K562 (cell line): ENCODE results near the gene SLAIN2. TPM values are rescaled to one million over a fixed set of nuclear protein-coding genes. Genes with fewer than 3 reads are reported as not detected.

ENCODE experiments used
- ATAC-seq: fragments of 200-7000 bp; cut with Tn5 transposase; 3 replicates; pipeline ENCODE4 v1.9.1; 2020; ENCODE audit warnings: moderate library complexity
- BruUV-seq: library from RNA; stranded (reverse); fragments of 400-500 nt; replicated peaks from 2 replicates; lab custom pipeline; 2021; lab: Mats Ljungman, UMichigan
- CTCF ChIA-PET: fragments of 300-600 bp; formaldehyde crosslinking; extraction: SDS; loops from one replicate; lab custom pipeline; 2021; ENCODE audit warnings: low intra/inter-chr PET ratio; lab: Yijun Ruan, JAX
- POLR2A ChIA-PET: fragments of 300-600, 350-650 bp; sonication (Branson Sonifier 250); formaldehyde crosslinking; extraction: SDS; loops from one replicate; lab custom pipeline; 2021; ENCODE audit warnings: antibody characterized with exemption, inconsistent platforms; lab: Yijun Ruan, JAX
- DNase-seq, 4 experiments: peaks; one replicate each; pipeline versions ENCODE4 v3.0.0 to v3.0.0-alpha.2; 2011 to 2018; ENCODE audit warnings: low spot score in 3 of 4, mixed read lengths in 3 of 4; ENCODE audit errors: extremely low read depth in 1 of 4
- FAIRE-seq: peaks from 2 replicates; lab custom pipeline; 2011; peaks lifted over from hg19 to GRCh38; lab: Jason Lieb, UNC
- H2AFZ ChIP-seq: 2 replicates; pipeline ENCODE4 v1.6.0; 2011; ENCODE audit warnings: low read depth, low read length, control low read depth, inconsistent platforms
- H3K27ac ChIP-seq: fragments of 200-600 bp; 3 replicates; pipeline ENCODE4 v1.8.0; 2011; ENCODE audit warnings: low read depth, mild to moderate bottlenecking, control low read depth, inconsistent platforms, low read length, moderate library complexity, mixed read lengths; ENCODE audit errors: extremely low read depth
- H3K27me3 ChIP-seq, 2 experiments: fragments of 300-600 bp in 1 of 2; 2 replicates in 1 of 2; 3 replicates in 1 of 2; pipeline versions ENCODE4 v1.6.0 to v1.8.0; 2011; ENCODE audit warnings: inconsistent platforms in 2 of 2, low read length in 2 of 2, mild to moderate bottlenecking in 1 of 2, mixed read lengths in 1 of 2, moderate library complexity in 1 of 2; ENCODE audit not compliant: control insufficient read depth in 2 of 2, insufficient read depth in 2 of 2
- H3K36me3 ChIP-seq: fragments of 300-600 bp; 3 replicates; pipeline ENCODE4 v1.8.0; 2011; ENCODE audit warnings: mild to moderate bottlenecking, low read length, inconsistent platforms; ENCODE audit not compliant: control insufficient read depth, insufficient read depth
- H3K4me1 ChIP-seq, 2 experiments: fragments of 200-600 bp in 1 of 2; replicated peaks in 1 of 2; 2 replicates in 1 of 2; 3 replicates in 1 of 2; pipeline versions ENCODE4 v1.5.1 to v1.8.0; 2011; ENCODE audit warnings: inconsistent platforms in 2 of 2, low read length in 2 of 2, mild to moderate bottlenecking in 1 of 2, mixed read lengths in 1 of 2, moderate library complexity in 1 of 2; ENCODE audit not compliant: control insufficient read depth in 2 of 2, insufficient read depth in 2 of 2
- H3K4me2 ChIP-seq: 2 replicates; pipeline ENCODE4 v1.6.1; 2011; ENCODE audit warnings: low read length, control low read depth, inconsistent platforms, mixed read lengths; ENCODE audit not compliant: insufficient read depth
- H3K4me3 ChIP-seq: fragments of 200-600 bp; sonication (generic), shearing (Covaris generic); 2 replicates; pipeline ENCODE4 v1.5.1; 2016; ENCODE audit warnings: control low read depth, inconsistent platforms
- H3K79me2 ChIP-seq: fragments of 200-600 bp; 3 replicates; pipeline ENCODE4 v1.8.0; 2011; ENCODE audit warnings: low read length, inconsistent platforms; ENCODE audit not compliant: control insufficient read depth, insufficient read depth
- H3K9ac ChIP-seq, 2 experiments: 2 replicates each; pipeline versions ENCODE4 v1.6.0 to v1.6.1; 2011; ENCODE audit warnings: low read depth in 2 of 2, low read length in 2 of 2, control low read depth in 1 of 2, inconsistent platforms in 1 of 2, mild to moderate bottlenecking in 1 of 2, mixed read lengths in 1 of 2; ENCODE audit not compliant: insufficient read depth in 1 of 2
- H3K9me1 ChIP-seq: one replicate; pipeline ENCODE4 v1.6.0; 2011; ENCODE audit warnings: inconsistent platforms, mild to moderate bottlenecking, low read length, moderate library complexity; ENCODE audit not compliant: control insufficient read depth, insufficient read depth
- H3K9me3 ChIP-seq: replicated peaks from 2 replicates; pipeline ENCODE4 v1.5.1; 2011; ENCODE audit warnings: low read depth, low read length, inconsistent platforms; ENCODE audit not compliant: control insufficient read depth, insufficient read depth
- H4K20me1 ChIP-seq: replicated peaks from 2 replicates; pipeline ENCODE4 v1.6.1; 2011; ENCODE audit warnings: low read length, inconsistent platforms, mixed read lengths; ENCODE audit not compliant: control insufficient read depth, insufficient read depth
- CC2D1A ChIP-seq: fragments of 450-650 bp; IDR thresholded peaks from 2 replicates; pipeline ENCODE4 v1.6.1; 2017; ENCODE audit warnings: mild to moderate bottlenecking
- ESRRA ChIP-seq: fragments of 450-650 bp; IDR thresholded peaks from 2 replicates; pipeline ENCODE4 v1.6.1; 2014; ENCODE audit warnings: low read depth, mild to moderate bottlenecking, moderate library complexity, borderline replicate concordance
- KLF10 ChIP-seq: fragments of 250-450 bp; sonication (Bioruptor Pico); IDR thresholded peaks from 2 replicates; pipeline ENCODE4 v1.6.1; 2021; ENCODE audit warnings: matching md5 sums
- MCM3 ChIP-seq: fragments of 450-650 bp; IDR thresholded peaks from 2 replicates; pipeline ENCODE4 v1.6.1; 2016
- MTA3 ChIP-seq: fragments of 450-650 bp; formaldehyde crosslinking; IDR thresholded peaks from 2 replicates; pipeline ENCODE4 v1.6.1; 2017; ENCODE audit warnings: mild to moderate bottlenecking, borderline replicate concordance
- PTTG1 ChIP-seq: fragments of 450-650 bp; IDR thresholded peaks from 2 replicates; pipeline ENCODE4 v1.6.1; 2016; ENCODE audit warnings: low read depth, mild to moderate bottlenecking, missing genetic modification characterization, missing compliant biosample characterization
- TCF7L2 ChIP-seq: fragments of 150-350 bp; IDR thresholded peaks from 2 replicates; pipeline ENCODE4 v1.6.1; 2016; ENCODE audit warnings: low read depth, mild to moderate bottlenecking, low read length, moderate library complexity
- XRCC5 ChIP-seq: fragments of 200-400 bp; formaldehyde crosslinking; IDR thresholded peaks from 2 replicates; pipeline ENCODE4 v1.6.1; 2017; ENCODE audit warnings: low read depth, mild to moderate bottlenecking, low read length
- ZFP1 ChIP-seq: fragments of 450-650 bp; formaldehyde crosslinking; IDR thresholded peaks from 2 replicates; pipeline ENCODE4 v1.4.0; 2020; ENCODE audit warnings: mild to moderate bottlenecking, mixed read lengths
- ZNF408 ChIP-seq: fragments of 250-450 bp; sonication (Bioruptor Pico); IDR thresholded peaks from 2 replicates; pipeline ENCODE4 v1.4.0; 2020; ENCODE audit warnings: low read depth, mild to moderate bottlenecking, moderate library complexity
- ZNF766 ChIP-seq: fragments of 200-800 bp; sonication (Bioruptor generic); conservative IDR thresholded peaks from 2 replicates; pipeline ENCODE4 v1.6.1; 2016; ENCODE audit warnings: missing genetic modification characterization, missing compliant biosample characterization
- in situ Hi-C: fragments of 300-500 bp; cut with MboI; formaldehyde crosslinking; loops from 4 replicates; pipeline ENCODE4 v1.15.0; 2018; ENCODE audit warnings: inconsistent platforms, mixed read lengths
- intact Hi-C: fragments of 100-400 bp; cut with micrococcal nuclease; formaldehyde crosslinking; loops from 2 replicates; pipeline ENCODE4 v1.14.2; 2022
- polyA plus RNA-seq, 8 experiments: library from polyadenylated mRNA; depleted of rRNA in 4 of 8; stranded (reverse) in 5 of 8; unstranded in 3 of 8; fragments of >200 nt; fragmentation: Nextera tagmentation in 2 of 8; fragmentation: Illumina TruSeq in 1 of 8; extraction: Ambion mirVana in 2 of 8; extraction: Trizol in 1 of 8; gene quantifications; 2 replicates each; pipeline versions ENCODE4 v1.2.1 to v1.2.3, GENCODE V29; 2011 to 2014; ENCODE audit warnings: inconsistent platforms in 1 of 8, missing spikeins in 1 of 8
- total RNA-seq, 7 experiments: library from RNA; depleted of rRNA in 6 of 7; stranded (reverse); fragments of >200 nt in 6 of 7; fragmentation: Illumina TruSeq in 2 of 7; extraction: Trizol in 2 of 7; gene quantifications; 2 replicates each; pipeline versions ENCODE4 v1.2.1 to v1.2.3, GENCODE V29; 2011 to 2021; ENCODE audit warnings: low replicate concordance in 1 of 7
- TF ChIP-seq, protein P1 (sequence below): sonication (generic); formaldehyde crosslinking; IDR thresholded peaks from 2 replicates; pipeline ENCODE4 v1.4.0; 2020; ENCODE audit warnings: mild to moderate bottlenecking, missing genetic modification reagents
- TF ChIP-seq, protein P2 (sequence below): sonication (generic); formaldehyde crosslinking; IDR thresholded peaks from 2 replicates; pipeline ENCODE4 v1.9.0; 2022; ENCODE audit warnings: mild to moderate bottlenecking, missing genetic modification reagents
- TF ChIP-seq, protein P3 (sequence below): fragments of 200-800 bp; sonication (Bioruptor generic); IDR thresholded peaks from 2 replicates; pipeline ENCODE4 v1.6.1; 2017; ENCODE audit warnings: missing genetic modification characterization, missing compliant biosample characterization

The SLAIN2 gene
- total and polyA plus RNA-seq, 9 of the 15 experiments (the other 6 are each of a cell fraction or from before 2014, with no cell fraction given): 3.5 to 116 (median 35.0) TPM

DNA sequence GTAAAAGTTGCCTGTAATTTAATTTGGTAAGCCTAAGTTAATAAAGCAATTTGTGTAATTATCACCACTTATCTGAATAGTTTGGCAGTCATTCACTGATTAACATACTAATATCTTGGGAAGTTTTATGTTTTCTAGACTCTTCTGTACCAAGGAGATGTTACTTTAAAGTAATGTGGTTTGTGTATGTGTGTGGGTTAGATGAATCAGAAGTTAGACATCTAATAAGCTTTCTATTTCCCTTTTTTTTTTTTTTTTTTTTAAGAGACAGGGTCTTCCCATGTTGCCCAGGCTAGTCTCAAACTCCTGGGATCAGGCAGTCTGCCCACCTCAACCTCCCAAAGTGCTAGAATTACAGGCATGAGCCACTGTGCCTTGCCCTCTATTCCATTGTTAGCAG lies 5.3 kb downstream of the SLAIN2 start:
- no peak for DNase-seq
- Histone ChIP-seq H3K4me2 (no peak overlapping the region), H3K9ac (no peak overlapping the region), H3K9me1 (no peaks in the 10 kb centered on the region), H4K20me1 (peaks cover 14% of the 10 kb centered on the region; the same call in 1 of the 2 replicates), H3K4me1 (peaks cover 6 to 17% of the 10 kb centered on the region in 2 experiments; a peak in 4 of 5 replicates), H3K79me2 (peaks cover 100% of the 10 kb centered on the region), H3K9me3 (0 out of 2 replicates have a peak, but pooled peaks cover 4% of the 10 kb centered on the region), H2AFZ (no peak overlapping the region), H3K4me3 (no peak overlapping the region)
- in situ Hi-C loops: no loop called here
- FAIRE-seq: no peak
- CTCF ChIA-PET: no interaction called here
- TF ChIP-seq, protein P1, sequence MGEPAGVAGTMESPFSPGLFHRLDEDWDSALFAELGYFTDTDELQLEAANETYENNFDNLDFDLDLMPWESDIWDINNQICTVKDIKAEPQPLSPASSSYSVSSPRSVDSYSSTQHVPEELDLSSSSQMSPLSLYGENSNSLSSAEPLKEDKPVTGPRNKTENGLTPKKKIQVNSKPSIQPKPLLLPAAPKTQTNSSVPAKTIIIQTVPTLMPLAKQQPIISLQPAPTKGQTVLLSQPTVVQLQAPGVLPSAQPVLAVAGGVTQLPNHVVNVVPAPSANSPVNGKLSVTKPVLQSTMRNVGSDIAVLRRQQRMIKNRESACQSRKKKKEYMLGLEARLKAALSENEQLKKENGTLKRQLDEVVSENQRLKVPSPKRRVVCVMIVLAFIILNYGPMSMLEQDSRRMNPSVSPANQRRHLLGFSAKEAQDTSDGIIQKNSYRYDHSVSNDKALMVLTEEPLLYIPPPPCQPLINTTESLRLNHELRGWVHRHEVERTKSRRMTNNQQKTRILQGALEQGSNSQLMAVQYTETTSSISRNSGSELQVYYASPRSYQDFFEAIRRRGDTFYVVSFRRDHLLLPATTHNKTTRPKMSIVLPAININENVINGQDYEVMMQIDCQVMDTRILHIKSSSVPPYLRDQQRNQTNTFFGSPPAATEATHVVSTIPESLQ: no peak
- TF ChIP-seq, protein P2, sequence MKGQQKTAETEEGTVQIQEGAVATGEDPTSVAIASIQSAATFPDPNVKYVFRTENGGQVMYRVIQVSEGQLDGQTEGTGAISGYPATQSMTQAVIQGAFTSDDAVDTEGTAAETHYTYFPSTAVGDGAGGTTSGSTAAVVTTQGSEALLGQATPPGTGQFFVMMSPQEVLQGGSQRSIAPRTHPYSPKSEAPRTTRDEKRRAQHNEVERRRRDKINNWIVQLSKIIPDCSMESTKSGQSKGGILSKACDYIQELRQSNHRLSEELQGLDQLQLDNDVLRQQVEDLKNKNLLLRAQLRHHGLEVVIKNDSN (CRISPR knock-in tag): no peak
- TF ChIP-seq ESRRA: no peak
- no peak for TF ChIP-seq PTTG1 (tag)
- TF ChIP-seq ZFP1: no peak
- no peak for TF ChIP-seq KLF10
- TF ChIP-seq MTA3: no peak
- TF ChIP-seq TCF7L2: no peak
- no peak for TF ChIP-seq XRCC5
- TF ChIP-seq, protein P3, sequence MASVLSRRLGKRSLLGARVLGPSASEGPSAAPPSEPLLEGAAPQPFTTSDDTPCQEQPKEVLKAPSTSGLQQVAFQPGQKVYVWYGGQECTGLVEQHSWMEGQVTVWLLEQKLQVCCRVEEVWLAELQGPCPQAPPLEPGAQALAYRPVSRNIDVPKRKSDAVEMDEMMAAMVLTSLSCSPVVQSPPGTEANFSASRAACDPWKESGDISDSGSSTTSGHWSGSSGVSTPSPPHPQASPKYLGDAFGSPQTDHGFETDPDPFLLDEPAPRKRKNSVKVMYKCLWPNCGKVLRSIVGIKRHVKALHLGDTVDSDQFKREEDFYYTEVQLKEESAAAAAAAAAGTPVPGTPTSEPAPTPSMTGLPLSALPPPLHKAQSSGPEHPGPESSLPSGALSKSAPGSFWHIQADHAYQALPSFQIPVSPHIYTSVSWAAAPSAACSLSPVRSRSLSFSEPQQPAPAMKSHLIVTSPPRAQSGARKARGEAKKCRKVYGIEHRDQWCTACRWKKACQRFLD (CRISPR knock-in tag): no peak
- TF ChIP-seq ZNF766 (CRISPR knock-in tag): no peak
- TF ChIP-seq CC2D1A: no peak
- no peak for TF ChIP-seq ZNF408
- no peak for TF ChIP-seq MCM3
- TF ChIP-seq, all 486 proteins: peak for 0
- POLR2A ChIA-PET: interaction anchor here (0.7 kb wide), 1 partner anchor 12 kb away, joined by 3 read pairs; no protein-coding TSS in a partner anchor
- H3K27me3 ChIP-seq: no peaks in the 10 kb centered on the region
- ATAC-seq: no peak
- H3K27ac ChIP-seq: no peak overlapping the region
- H3K36me3 ChIP-seq: peaks cover 7% of the 10 kb centered on the region; the same call in 1 of the 3 replicates
- BruUV-seq: no TSS peak
- intact Hi-C loops: no loop called here
